GM12891 (cell line): ENCODE measurements around the gene NCF4.

Experiments used
- POLR2A ChIP-seq: IDR thresholded peaks from 2 replicates; pipeline ENCODE4 v1.6.1; 2011; ENCODE audit warnings: low read depth, low read length, control low read depth
- POLR2AphosphoS5 ChIP-seq: IDR thresholded peaks from 2 replicates; pipeline ENCODE4 v1.6.1; 2011; ENCODE audit warnings: low read depth, low read length, control low read depth

- TF ChIP-seq POLR2A (no peak), POLR2AphosphoS5 (no peak)
Measured at GRCh38 chr22:36819112-36819511, 41.7 kb upstream of the NCF4 start.
